ENCODE data around the gene ROS1.
A peak's percentile ranks its signal among the peaks of the same experiment; 100 is the strongest.

Gene ROS1

DNA sequence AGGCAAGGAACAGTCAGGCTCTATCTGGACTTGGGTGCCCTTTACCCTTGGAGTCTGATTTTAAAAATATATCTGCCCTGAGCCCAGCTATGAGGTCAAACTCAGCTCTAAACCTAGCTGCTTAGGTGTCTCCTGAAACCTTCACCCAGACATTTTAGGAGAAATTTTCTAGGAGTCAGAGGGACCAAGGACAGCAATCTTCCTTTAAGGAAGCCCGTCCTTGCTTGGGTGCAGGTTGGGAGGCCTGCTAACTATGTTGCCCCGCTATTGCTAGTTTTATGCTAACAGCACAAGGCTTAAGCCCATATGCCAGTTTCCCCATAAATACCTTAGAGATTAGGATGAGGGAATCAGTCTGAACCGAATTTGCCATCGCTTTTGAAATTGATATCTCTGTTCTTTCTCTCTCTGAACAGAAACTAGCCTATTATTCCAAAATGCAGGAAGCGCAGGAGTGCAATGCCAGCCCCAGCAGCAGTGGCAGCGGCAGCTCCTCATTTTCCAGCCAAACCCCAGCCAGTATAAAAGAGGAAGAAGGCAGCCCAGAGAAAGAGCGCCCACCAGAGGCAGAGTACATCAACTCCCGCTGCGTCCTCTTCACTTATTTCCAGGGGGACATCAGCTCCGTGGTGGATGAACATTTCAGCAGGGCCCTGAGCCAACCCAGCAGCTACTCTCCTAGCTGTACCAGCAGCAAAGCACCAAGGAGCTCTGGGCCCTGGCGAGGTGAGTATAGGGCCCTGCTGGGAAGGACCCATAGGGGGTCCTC, 157.8 kb downstream of the ROS1 start:
- H3K27me3 ChIP-seq, result peaks cover 0 to 26% (median 10%) of the 10 kb centered on the region in 11 experiments; a peak in 10 of 22 replicates

DNA sequence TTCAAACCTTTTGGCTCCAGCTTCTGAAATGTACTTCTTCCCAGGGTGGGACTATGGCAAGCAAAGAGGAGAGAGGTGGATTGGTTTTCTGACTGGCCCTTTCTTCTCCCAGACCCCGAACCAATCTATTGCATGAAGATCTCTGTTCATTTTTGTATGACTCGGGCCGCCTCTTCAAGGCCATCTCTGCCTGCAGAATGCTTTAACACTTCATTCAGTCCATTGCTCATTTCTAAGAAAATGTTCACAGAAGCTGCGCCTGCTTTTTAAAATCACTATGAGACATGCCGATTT, 158.7 kb downstream of the ROS1 start:
- H4K20me1 ChIP-seq, result no peaks in the 10 kb centered on the region
- H3K4me1 ChIP-seq, result peaks cover 0 to 24% (median 2%) of the 10 kb centered on the region in 10 experiments; a peak in 14 of 20 replicates
- peaks cover 0 to 26% (median 10%) of the 10 kb centered on the region in 11 experiments; a peak in 10 of 22 replicates for H3K27me3 ChIP-seq
- H3K9me3 ChIP-seq (replicated peaks in 1 of 11), result peaks cover 20 to 45% (median 33%) of the 10 kb centered on the region in 11 experiments
- peak overlapping the region in 2 of 11 experiments; percentile 27 to 30; a peak in 2 of 22 replicates for H3K4me2 ChIP-seq
- TF ChIP-seq Cebpa-rat (IDR thresholded peaks at IDR 0.05), result no peak
- no peaks in the 10 kb centered on the region for H3K36me3 ChIP-seq
- H3K27ac ChIP-seq, result no peak overlapping the region
- no peak overlapping the region for H3K9ac ChIP-seq
- no peak overlapping the region for H3K4me3 ChIP-seq

More for the DNA sequence above, 157.8 kb downstream of the ROS1 start:
- no peak for TF ChIP-seq Cebpa-rat (IDR thresholded peaks at IDR 0.05)
- H3K9me3 ChIP-seq (replicated peaks in 1 of 11), result peaks cover 20 to 45% (median 33%) of the 10 kb centered on the region in 11 experiments
- H3K9ac ChIP-seq, result no peak overlapping the region
- peaks cover 8 to 28% (median 11%) of the 10 kb centered on the region in 10 experiments for H3K4me1 ChIP-seq
- H3K36me3 ChIP-seq, result no peaks in the 10 kb centered on the region
- H4K20me1 ChIP-seq, result no peaks in the 10 kb centered on the region
- no peak overlapping the region for H3K4me2 ChIP-seq
- no peak overlapping the region for H3K4me3 ChIP-seq
- no peak overlapping the region for H3K27ac ChIP-seq

DNA sequence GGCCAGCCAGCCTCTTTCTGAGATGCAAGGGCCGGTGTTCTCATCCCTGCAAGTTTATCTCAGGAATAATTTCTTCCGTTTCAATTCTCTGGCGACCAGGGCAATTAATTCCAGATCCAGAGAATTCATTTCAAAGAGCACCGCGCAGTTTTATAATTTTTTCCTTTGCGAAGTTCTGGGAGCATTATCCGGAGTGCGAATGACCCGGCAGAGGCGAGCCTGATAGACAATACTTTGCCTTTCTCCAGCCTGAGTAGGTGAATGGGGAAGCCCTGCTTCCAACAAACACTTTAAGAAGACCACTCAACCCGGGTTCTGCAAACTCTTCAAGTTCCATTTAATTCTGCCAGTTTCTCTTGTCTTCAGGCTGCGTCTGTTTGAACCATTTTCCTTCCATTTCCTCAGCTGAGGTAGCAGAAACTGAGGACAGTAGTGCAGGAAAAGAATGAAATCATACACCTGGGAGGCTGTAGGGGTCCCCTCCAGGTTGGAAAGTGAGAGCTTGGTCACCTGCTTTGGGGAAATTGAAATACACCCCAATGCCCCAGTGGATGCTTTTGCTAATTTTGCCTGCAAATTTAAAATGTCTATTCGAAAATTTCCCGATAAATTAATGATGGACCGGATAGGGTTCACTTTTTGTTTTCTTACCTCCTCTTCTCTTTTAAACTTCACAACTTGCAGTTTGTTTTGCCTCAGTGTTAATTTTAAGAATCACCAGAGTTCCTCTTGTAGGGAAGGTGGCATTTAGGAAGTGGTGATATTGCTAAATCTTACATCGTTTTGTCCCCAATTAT, 159.3 kb downstream of the ROS1 start:
- Histone ChIP-seq H3K4me2 (peak overlapping the region in 2 of 11 experiments; percentile 27 to 30; a peak in 2 of 22 replicates), H3K27me3 (peaks cover 0 to 26% (median 10%) of the 10 kb centered on the region in 11 experiments; a peak in 10 of 22 replicates)

DNA sequence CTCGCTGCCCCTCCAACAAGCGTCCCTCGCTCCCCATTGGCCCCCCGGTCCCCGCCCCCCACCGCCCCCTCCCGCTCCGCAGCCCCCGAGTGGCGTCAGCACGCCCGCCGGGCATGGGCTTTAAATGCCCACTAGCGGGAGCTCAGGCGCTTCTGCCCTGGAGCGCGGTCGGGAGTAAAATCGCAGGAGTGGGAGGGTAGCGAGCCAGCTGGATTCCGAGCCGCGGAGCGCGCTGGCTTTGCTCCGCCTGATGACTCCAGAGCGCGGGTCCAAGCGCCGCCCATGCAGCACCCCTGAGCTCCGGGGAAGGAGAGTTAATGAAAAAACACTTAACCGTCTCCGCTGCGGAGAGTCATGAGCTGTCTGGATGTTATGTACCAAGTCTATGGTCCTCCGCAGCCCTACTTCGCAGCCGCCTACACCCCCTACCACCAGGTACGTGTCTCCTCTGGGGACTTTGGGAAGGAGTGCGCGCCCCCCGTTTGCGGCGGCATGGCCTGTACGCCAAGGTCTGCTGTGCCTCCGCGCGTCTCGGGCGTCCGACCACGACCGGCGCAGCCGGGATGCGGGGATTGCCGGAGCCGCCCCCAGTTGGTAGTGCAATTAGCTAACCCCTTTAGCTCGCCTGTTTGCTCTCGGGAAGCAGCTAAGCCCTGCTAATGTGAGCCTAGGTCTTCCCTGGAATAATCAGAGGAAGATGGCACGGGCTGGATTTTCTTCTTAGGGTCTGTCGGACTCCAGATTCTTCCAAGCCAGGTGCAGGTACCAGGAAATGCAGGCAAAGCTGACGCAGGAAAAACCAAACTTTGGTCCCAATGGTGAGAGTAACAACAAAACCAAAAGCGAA, 160.1 kb downstream of the ROS1 start, which contains the start of gene VGLL2:
TSS of gene VGLL2 (plus strand) at position 149 of the 847 bp plus-strand sequence. CDS start at position 355, 206 bp downstream.
- H3K4me2 ChIP-seq, result 0 out of 22 replicates have a peak within 1 kb of the TSS, but pooled peaks of 1 of the 11 experiments have one; percentile 26
- H3K4me1 ChIP-seq, result peaks cover 0 to 26% (median 0%) of the 10 kb centered on the region in 10 experiments; a peak in 4 of 20 replicates
- no peaks in the 10 kb centered on the region for H4K20me1 ChIP-seq
- no peak for TF ChIP-seq Cebpa-rat (IDR thresholded peaks at IDR 0.05)
- no peak within 1 kb of the TSS for H3K27ac ChIP-seq
- H3K4me3 ChIP-seq, result no peak within 1 kb of the TSS
- H3K9ac ChIP-seq, result no peak within 1 kb of the TSS
- peaks cover 0 to 26% (median 10%) of the 10 kb centered on the region in 11 experiments; a peak in 10 of 22 replicates for H3K27me3 ChIP-seq
- H3K9me3 ChIP-seq (replicated peaks in 1 of 11), result peaks cover 20 to 40% (median 29%) of the 10 kb centered on the region in 11 experiments
- no peaks in the 10 kb centered on the region for H3K36me3 ChIP-seq

More for the DNA sequence above, 159.3 kb downstream of the ROS1 start:
- Histone ChIP-seq H4K20me1 (no peaks in the 10 kb centered on the region), H3K27ac (no peak overlapping the region), H3K4me1 (peaks cover 0 to 24% (median 0%) of the 10 kb centered on the region in 10 experiments; a peak in 6 of 20 replicates), H3K36me3 (no peaks in the 10 kb centered on the region), H3K9me3 (replicated peaks in 1 of 11) (peaks cover 20 to 45% (median 33%) of the 10 kb centered on the region in 11 experiments), H3K4me3 (no peak overlapping the region), H3K9ac (no peak overlapping the region)
- no peak for TF ChIP-seq Cebpa-rat (IDR thresholded peaks at IDR 0.05)

DNA sequence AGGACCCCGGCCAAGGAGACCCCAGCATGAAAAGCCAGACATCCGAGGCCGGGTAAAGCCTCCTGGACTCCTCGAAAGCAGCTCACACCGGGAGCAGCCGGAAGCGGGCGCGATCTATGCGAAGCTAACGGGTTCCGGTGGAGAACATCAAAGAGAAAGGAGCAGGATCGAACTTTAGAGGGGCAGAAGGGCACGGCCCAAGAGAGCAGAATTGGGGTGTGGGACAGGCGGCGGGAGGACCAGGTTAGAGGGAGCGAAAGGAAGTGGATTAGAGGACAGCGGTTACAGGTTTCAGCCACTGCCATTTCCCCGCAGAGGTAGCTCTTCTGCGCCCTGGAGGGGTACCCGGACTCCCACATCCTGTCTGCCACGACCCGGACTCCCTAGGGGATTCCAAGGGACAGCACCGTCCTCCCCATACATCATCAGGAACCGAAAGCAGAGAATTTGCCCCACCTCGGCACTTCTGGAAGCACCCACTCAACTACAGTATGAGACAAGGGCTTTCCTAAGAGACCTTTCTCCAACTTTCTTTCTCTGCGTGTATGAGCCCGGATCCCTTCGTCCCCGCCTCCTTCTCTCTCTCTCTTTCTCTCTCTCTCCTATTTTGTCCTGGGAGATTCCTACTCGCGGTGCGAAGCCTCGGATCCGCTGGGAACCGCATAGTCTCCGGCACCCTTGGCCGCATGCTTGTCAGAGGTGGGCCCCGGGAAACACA, 160.9 kb downstream of the ROS1 start:
- Histone ChIP-seq H3K36me3 (no peaks in the 10 kb centered on the region), H3K27me3 (peaks cover 0 to 26% (median 10%) of the 10 kb centered on the region in 11 experiments; a peak in 10 of 22 replicates), H3K4me1 (peaks cover 0 to 30% (median 0%) of the 10 kb centered on the region in 10 experiments; a peak in 4 of 20 replicates), H4K20me1 (no peaks in the 10 kb centered on the region), H3K9me3 (replicated peaks in 1 of 11) (peaks cover 16 to 32% (median 21%) of the 10 kb centered on the region in 11 experiments), H3K4me3 (no peak overlapping the region), H3K27ac (no peak overlapping the region), H3K9ac (no peak overlapping the region), H3K4me2 (no peak overlapping the region)
- no peak for TF ChIP-seq Cebpa-rat (IDR thresholded peaks at IDR 0.05)

DNA sequence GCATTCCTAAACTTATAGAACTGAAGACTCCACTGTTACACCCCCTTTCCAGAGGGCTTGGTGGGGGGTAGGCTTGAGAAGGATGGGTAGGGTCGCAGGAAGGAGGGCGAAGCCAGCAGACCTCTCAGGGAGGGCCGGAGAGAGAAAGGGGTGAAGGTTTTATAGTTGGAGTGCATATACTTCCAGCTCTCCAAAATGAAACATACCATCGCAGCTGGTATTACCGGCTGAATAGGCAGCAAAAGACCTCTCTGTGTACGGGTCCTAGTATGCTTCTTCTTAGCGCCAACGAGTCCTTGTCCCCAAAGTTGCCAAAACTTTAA, 161.4 kb downstream of the ROS1 start:
- Histone ChIP-seq H3K9ac (no peak overlapping the region), H3K4me1 (peaks cover 0 to 30% (median 0%) of the 10 kb centered on the region in 10 experiments; a peak in 4 of 20 replicates), H3K27me3 (peaks cover 0 to 26% (median 10%) of the 10 kb centered on the region in 11 experiments; a peak in 10 of 22 replicates), H3K36me3 (no peaks in the 10 kb centered on the region), H4K20me1 (no peaks in the 10 kb centered on the region), H3K9me3 (replicated peaks in 1 of 11) (peaks cover 16 to 30% (median 20%) of the 10 kb centered on the region in 11 experiments), H3K4me3 (no peak overlapping the region), H3K27ac (no peak overlapping the region), H3K4me2 (no peak overlapping the region)
- TF ChIP-seq Cebpa-rat (IDR thresholded peaks at IDR 0.05), result no peak

DNA sequence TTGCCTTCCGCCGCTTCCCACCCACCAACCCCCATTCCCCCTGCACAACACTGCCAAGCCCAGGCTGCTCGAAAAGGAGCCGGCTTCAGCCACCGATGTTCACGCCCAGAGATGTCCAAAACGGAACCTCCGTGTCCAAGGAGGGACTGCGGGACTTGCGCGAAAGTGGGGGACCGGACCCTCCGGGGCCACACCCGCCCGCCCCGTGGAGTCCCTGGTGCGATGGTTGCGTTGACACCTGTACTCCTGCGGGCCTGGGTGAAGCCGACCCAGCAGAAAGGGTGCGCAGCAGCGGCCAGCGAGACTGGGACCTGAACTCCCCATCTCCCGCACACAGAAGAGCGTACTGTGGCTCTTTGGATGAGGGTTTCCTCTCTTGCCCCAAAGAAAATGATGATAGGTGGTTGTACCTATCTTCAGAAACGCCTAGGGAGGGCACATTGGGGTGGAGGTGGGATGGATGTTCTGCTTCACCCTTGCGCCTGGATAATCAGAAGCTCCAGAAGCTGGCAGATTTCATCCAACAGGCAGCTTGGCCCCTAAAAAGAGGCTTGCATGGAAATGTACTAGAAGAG, 162.3 kb downstream of the ROS1 start:
- Histone ChIP-seq H3K4me1 (peaks cover 0 to 30% (median 0%) of the 10 kb centered on the region in 10 experiments; a peak in 4 of 20 replicates), H3K36me3 (no peaks in the 10 kb centered on the region), H4K20me1 (no peaks in the 10 kb centered on the region), H3K4me3 (no peak overlapping the region), H3K27ac (no peak overlapping the region), H3K4me2 (no peak overlapping the region), H3K9me3 (replicated peaks in 1 of 11) (peaks cover 16 to 30% (median 20%) of the 10 kb centered on the region in 11 experiments), H3K9ac (no peak overlapping the region), H3K27me3 (peaks cover 0 to 22% (median 10%) of the 10 kb centered on the region in 11 experiments; a peak in 10 of 22 replicates)
- no peak for TF ChIP-seq Cebpa-rat (IDR thresholded peaks at IDR 0.05)

All from BLaER1 treated with 17β-estradiol and CSF1 and Interleukin-3, amounts not matched to agents 10 nM and 100 nM (cell line).